Effector memory CD4-positive, alpha-beta T cell (primary cell): ENCODE results near the gene OR2T35.
"Not testable (repeated sequence)": the region's sequence is repeated elsewhere in the genome, so short reads cannot be mapped to it uniquely, and the experiment has no call there.

ENCODE experiments used
- DNase-seq, 3 donors: peaks; one replicate each; pipeline ENCODE4 v3.0.0-alpha.2; 2020
- H3K27ac ChIP-seq: 2 replicates; pipeline ENCODE4 v1.7.0; 2013; ENCODE audit warnings: mild to moderate bottlenecking, low read length, moderate library complexity; ENCODE audit not compliant: insufficient read depth, poor library complexity, severe bottlenecking
- H3K27me3 ChIP-seq: replicated peaks from 2 replicates; pipeline ENCODE4 v1.7.0; 2013; ENCODE audit warnings: mild to moderate bottlenecking, low read length; ENCODE audit not compliant: insufficient read depth, control insufficient read depth, poor library complexity, severe bottlenecking
- H3K36me3 ChIP-seq: 2 replicates; pipeline ENCODE4 v1.7.0; 2013; ENCODE audit warnings: mild to moderate bottlenecking, low read length, moderate library complexity; ENCODE audit not compliant: control insufficient read depth, insufficient read depth
- H3K4me1 ChIP-seq: 2 replicates; pipeline ENCODE4 v1.7.0; 2013; ENCODE audit warnings: low read length, mild to moderate bottlenecking; ENCODE audit not compliant: control insufficient read depth, insufficient read depth, poor library complexity, severe bottlenecking
- H3K4me3 ChIP-seq: 2 replicates; pipeline ENCODE4 v1.7.0; 2013; ENCODE audit warnings: low read length, low read depth, mild to moderate bottlenecking; ENCODE audit not compliant: insufficient read depth, poor library complexity, severe bottlenecking
- H3K9me3 ChIP-seq: 2 replicates; pipeline ENCODE4 v1.7.0; 2013; ENCODE audit warnings: mild to moderate bottlenecking, low read length, moderate library complexity; ENCODE audit not compliant: control insufficient read depth
- total RNA-seq, 3 donors: gene quantifications; one replicate each; lab custom pipeline; 2026; lab: John Stamatoyannopoulos, UW

OR2T35 gene
- 0 reads per million in 3 donors for total RNA-seq

GRCh38 chr1:248645178-248645577 is at the start of gene OR2T35:
Gene OR2T35, minus strand, starts transcription at chr1:248645278. Its CDS starts 6,020 bp downstream, at chr1:248639258.
- not testable (repeated sequence) for H3K27me3 ChIP-seq, DNase-seq, H3K27ac ChIP-seq

GRCh38 chr1:248691567-248692155 is 46.6 kb upstream of the OR2T35 start:
- H3K4me1 ChIP-seq = no peaks in the 10 kb centered on the region
- no peak for DNase-seq
- H3K36me3 ChIP-seq = no peaks in the 10 kb centered on the region
- H3K27me3 ChIP-seq = no peaks in the 10 kb centered on the region
- H3K27ac ChIP-seq = no peak overlapping the region
- H3K9me3 ChIP-seq = no peaks in the 10 kb centered on the region
- H3K4me3 ChIP-seq = no peak overlapping the region

More at GRCh38 chr1:248645178-248645577, at the start of gene OR2T35:
- H3K36me3 ChIP-seq, H3K9me3 ChIP-seq, H3K4me1 ChIP-seq, H3K4me3 ChIP-seq: not testable (repeated sequence)

- H3K9me3 ChIP-seq = no peaks in the 10 kb centered on the region
- H3K27ac ChIP-seq = no peak overlapping the region
- no peak for DNase-seq
- no peaks in the 10 kb centered on the region for H3K27me3 ChIP-seq
- H3K36me3 ChIP-seq = no peaks in the 10 kb centered on the region
- H3K4me1 ChIP-seq = no peaks in the 10 kb centered on the region
- no peak overlapping the region for H3K4me3 ChIP-seq
Measured at GRCh38 chr1:248688527-248689298, 43.6 kb upstream of the OR2T35 start.

GRCh38 chr1:248686815-248687214 is 41.7 kb upstream of the OR2T35 start:
- Histone ChIP-seq H3K36me3 (no peaks in the 10 kb centered on the region), H3K4me3 (no peak overlapping the region), H3K4me1 (no peaks in the 10 kb centered on the region), H3K27ac (no peak overlapping the region), H3K9me3 (no peaks in the 10 kb centered on the region), H3K27me3 (no peaks in the 10 kb centered on the region)
- no peak for DNase-seq

- Histone ChIP-seq H3K36me3 (no peaks in the 10 kb centered on the region), H3K4me1 (no peaks in the 10 kb centered on the region), H3K27me3 (no peaks in the 10 kb centered on the region)
Measured at GRCh38 chr1:248681651-248682050, 36.6 kb upstream of the OR2T35 start.

GRCh38 chr1:248670003-248670402 is 24.9 kb upstream of the OR2T35 start:
- no peak overlapping the region for H3K27ac ChIP-seq
- no peak for DNase-seq
- no peaks in the 10 kb centered on the region for H3K4me1 ChIP-seq
- no peak overlapping the region for H3K4me3 ChIP-seq
- H3K27me3 ChIP-seq = peaks cover 5% of the 10 kb centered on the region
- no peaks in the 10 kb centered on the region for H3K36me3 ChIP-seq
- no peaks in the 10 kb centered on the region for H3K9me3 ChIP-seq

More at GRCh38 chr1:248681651-248682050, 36.6 kb upstream of the OR2T35 start:
- no peak for DNase-seq
- no peak overlapping the region for H3K4me3 ChIP-seq
- no peaks in the 10 kb centered on the region for H3K9me3 ChIP-seq
- H3K27ac ChIP-seq = no peak overlapping the region

GRCh38 chr1:248663453-248664328 is 18.6 kb upstream of the OR2T35 start:
- not testable (repeated sequence) for DNase-seq, H3K4me1 ChIP-seq, H3K36me3 ChIP-seq, H3K4me3 ChIP-seq, H3K27me3 ChIP-seq, H3K27ac ChIP-seq, H3K9me3 ChIP-seq

GRCh38 chr1:248656797-248657196 is 11.7 kb upstream of the OR2T35 start:
- H3K4me3 ChIP-seq, H3K27me3 ChIP-seq, H3K9me3 ChIP-seq, DNase-seq, H3K4me1 ChIP-seq, H3K27ac ChIP-seq, H3K36me3 ChIP-seq: not testable (repeated sequence)

- not testable (repeated sequence) for H3K36me3 ChIP-seq, H3K4me3 ChIP-seq, H3K4me1 ChIP-seq, H3K27ac ChIP-seq, H3K9me3 ChIP-seq, DNase-seq, H3K27me3 ChIP-seq
Measured at GRCh38 chr1:248655354-248655753, 10.3 kb upstream of the OR2T35 start, which contains the start of gene OR2T27. Gene OR2T27, minus strand, starts transcription at chr1:248655528. Its CDS starts 4,644 bp downstream, at chr1:248650884.
